GM21390 (cell line): ENCODE data around the gene MACROD2.
A peak's percentile ranks its signal among the peaks of the same experiment; 100 is the strongest.

Experiments used
- ATAC-seq: cut with Tn5 transposase; IDR thresholded peaks from one replicate; pipeline ENCODE4 v1.9.1; 2021; ENCODE audit not compliant: unreplicated experiment

MACROD2 gene

DNA sequence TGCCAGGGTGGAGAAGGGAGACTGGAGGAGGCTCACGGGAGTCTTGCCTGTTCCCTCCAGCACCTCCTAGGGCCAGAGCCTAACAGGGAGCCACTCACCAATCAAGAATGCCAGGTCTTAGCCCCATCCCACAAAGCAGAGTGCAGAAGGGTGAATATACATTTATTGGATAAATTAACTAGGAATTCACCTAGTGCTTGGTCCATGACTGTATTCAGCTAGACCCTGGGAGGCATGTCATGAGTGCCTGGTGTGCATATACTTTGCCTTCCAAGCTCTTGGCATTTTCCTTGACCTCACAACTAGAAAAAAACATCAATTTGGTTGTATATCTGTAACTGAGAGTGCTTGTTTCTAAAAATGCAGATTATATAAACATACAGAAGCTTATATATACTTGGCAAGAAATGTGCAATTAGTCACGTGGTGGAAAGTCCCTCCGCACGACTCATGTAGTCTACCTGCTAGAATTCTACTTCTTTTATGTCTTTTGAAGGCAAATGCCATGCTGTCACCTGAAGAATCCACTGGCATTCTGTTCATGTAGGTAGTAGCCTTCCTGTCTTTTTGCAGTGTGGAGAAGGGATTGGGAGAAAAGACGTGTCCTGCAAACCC is 1586.9 kb downstream of the MACROD2 start:
- no peak for ATAC-seq

DNA sequence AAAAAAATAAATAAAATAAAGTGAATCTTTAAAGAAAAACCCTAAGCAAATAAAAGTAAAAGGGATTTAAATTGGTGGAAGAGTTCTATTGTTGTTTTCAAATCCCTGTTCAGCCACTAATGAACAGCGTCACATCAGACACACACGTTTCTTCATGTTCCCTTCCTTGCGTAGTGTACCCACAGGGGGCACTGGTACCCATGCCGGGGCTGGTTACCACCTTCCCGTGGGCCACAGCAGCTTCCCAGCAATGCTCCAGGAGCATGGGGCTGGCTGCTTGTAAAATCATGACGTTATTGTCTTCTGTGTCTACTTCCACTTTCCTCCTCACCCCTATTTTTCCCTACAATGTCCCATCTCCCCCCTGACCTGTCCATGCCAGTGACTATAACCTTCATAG is 1589.2 kb downstream of the MACROD2 start:
- no peak for ATAC-seq

DNA sequence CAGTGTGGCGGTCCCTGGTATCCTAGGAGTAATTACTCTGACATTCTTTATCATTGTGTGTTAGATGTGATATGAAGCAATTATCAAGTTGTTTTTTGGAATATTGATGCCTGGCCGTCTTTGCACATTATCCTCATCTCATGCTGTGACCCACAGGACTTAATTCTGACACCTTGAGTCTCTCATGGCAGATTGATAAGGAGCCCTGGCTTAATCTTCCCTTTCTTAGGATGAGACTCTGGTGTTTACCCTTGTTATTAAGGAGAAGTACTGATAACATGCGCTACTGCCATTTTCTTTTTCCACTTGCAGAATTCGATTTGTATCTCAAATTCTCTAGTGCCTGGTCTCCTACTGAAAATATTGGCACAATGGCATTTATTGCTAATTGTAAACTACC is 1597.8 kb downstream of the MACROD2 start:
- ATAC-seq: no peak

DNA sequence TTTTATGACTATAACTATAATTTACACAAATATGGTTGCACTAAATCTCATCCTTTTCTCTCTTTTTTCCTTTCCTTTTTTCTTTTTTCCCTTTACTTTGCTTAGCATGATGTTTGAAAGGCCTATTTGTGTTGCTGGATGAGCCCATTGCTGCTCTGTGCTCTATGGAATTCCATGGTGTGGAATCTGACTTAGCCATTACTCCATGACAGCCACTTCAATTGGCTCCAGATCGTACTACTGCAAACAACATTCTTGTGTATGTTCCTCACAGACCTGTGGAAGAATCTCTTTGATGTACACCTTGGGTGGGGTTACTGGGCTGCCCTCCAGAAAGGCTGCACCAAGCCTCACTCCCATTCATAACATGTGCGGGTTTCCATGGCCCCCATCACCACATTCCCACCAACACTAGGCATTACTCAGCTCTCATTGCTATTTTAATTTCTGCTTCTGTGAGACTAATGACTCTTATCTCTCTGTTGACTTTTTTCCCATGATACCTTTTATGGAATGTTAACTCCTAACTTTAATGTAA is 1598.9 kb downstream of the MACROD2 start:
- no peak for ATAC-seq

DNA sequence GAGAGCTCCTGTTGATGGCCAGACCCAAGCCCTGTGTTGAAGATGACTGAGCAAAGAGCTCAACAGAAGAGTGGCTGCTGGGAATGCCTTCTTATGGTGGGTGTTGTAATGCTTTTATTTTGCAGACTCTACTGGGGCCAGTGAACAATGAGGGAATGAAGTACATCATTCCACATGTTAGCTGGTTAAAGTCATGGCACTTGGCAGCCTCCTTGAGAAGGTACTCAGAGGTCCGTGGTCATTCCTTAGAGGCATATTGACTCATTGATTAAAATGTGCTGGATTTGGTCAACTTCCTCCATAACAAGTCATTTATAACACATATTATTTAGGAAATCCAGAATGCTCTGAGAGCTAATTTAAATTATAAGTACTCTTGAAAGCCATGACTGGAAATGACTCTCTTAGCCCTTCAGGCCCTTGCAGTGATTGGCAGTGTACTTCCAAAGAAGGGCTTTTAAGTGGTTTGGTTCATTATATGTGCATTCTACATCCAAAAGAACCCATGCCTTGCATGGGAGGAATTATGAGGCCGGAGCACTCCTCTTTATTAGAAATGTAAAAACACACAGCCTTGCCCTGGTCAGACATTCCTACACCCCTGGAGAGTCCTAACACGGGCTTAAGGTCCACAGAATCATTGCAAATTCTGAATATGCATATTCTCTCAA is 1601.0 kb downstream of the MACROD2 start:
- ATAC-seq: no peak

DNA sequence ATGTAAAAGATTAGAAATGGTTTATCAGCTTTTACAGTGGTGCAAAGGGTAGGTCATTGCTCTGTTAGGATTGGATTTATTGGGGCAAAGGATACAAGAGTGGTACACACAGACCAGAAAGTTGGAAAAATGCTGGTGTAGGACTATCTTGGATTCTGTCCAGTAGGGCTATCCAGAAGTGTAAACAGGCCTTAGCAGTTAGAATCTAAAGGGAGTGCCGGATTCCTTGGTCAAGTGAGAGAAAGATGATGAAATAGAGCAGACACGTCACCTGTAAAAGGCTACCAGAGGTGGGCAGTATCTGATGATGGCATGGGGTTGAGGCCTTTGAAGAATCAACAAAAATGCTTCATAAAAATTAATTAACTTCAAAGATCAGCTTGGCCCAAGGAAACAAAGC is 1602.0 kb downstream of the MACROD2 start:
- no peak for ATAC-seq

DNA sequence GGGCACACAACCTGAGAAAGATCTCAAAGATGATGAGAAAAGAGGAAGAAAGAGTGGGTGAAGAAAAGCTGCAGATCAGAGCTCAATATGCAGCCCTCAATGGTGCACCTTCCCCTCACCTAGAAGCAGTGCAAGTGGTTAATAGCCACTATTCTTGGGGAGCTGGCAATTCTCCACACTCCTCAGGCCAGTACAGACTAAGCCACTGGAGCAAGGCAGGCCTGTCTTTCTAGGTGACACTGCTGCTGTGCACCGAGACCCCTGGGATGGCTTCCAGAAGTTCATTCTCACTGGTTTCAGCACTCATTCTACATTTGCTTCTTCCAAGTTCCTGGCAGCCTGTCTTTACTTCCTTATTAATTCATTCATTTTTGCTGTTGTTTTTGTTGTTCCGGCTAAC is 1604.6 kb downstream of the MACROD2 start:
- ATAC-seq: no peak

DNA sequence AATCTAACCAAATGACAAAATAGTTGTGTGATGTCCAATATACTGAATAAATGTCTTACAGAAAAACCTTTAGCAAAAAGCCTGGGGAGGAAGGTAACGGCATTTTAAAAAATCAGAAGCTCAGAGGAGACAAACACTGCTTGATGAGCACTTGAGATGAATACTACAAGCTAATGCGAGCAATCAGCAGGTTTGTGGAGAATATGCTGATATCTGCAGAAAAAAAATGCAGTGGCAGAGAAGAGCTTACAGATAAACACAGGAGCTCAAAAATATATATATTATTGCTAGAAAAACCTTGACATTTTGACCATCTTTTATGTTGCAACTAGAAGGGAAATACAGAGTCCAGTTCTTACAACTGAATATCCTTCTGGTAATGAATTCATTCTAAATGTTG is 1605.2 kb downstream of the MACROD2 start:
- no peak for ATAC-seq

DNA sequence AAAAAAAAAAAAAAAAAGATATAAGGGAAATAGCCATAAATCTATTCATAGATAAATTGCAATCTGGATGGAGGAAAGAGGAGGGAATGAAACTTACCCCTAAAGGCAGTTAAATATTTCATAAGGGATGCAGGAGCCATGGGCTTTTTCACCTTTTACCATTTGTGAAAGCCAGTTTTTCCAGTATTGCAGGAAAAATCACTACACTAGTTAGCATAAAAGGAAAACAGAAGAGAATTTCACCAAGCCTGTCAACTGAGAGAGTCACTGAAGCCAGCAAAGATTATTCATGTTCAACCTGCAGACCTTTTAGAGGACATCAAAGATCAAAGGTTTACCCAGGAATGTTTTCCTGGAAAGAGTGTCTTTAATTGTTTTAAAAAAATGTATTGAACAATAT is 1608.2 kb downstream of the MACROD2 start:
- no peak for ATAC-seq

DNA sequence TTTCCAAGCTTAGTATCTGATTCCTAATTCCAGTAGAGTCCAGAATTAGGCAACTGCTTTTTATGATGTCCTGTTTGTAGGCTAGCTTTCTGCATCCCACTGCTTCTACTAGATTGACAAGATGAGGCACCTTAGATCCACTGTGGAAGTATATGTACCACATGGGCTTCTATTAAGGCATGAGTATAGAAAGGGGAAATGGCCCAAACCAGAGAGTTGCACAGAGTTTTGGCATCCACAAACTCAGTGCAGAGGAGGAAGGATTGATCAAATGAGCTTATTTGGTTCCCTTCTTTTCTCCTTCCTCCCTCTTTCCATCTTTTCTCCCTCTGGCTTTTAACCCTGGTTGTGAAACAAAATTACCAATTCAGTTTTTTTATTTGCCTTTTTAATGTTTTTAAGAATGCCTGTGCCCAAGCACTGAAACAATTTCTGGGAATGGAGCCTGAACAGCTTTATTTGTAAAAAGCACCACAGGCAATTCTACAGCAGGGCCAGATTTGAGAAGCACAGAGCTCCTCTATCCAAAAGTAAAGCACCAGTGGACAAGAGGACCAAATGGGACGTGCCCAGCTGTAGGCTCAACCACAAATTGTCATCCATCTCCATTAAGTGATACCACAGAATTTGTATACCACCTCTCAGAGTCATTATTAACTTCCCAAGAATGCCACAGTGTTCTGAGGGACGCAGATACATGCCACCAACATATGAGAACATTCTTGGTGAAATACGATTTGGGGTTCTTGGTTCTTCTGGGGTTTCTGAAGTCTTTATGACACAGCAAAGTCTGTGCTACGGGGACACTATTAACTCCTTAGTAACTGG is 1608.9 kb downstream of the MACROD2 start:
- ATAC-seq: no peak

DNA sequence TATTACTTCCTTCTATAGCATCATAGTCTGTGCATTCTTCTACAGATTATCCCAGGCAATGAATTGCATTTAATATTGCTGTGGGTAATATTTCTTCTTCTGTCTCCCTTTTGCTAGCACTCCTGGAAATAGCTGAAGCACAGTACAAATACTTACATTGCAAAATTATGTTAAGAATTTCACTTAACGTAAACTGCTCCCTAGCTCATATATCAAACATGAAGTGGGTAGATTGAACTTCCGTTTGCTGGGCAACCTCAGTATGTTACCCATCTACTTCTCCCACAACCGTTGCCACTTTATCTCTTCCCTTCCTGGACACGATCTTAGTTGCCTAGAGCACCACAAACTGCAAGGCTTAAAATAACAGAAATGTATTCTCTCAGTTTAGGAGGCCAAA is 1614.6 kb downstream of the MACROD2 start:
- ATAC-seq: no peak

DNA sequence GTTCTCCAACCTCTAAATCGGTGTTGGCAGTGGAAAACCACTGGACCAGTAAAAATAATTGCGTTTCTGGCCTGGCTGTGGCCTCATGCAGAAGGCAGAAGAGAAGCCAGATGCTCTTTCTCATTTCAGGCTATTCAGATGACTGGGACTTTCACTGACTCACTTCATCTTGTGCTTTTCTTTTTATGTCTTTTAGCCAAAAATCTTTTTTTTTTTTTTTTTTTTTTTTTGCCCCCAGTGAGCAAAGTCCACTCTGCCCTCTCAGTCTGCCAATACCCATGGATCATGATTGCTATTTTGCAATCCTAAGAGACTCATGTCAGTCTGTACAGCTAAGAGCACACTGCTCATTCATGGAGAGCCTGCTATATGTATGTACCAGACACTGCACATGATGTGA is 1615.5 kb downstream of the MACROD2 start:
- peak; percentile 40 for ATAC-seq

DNA sequence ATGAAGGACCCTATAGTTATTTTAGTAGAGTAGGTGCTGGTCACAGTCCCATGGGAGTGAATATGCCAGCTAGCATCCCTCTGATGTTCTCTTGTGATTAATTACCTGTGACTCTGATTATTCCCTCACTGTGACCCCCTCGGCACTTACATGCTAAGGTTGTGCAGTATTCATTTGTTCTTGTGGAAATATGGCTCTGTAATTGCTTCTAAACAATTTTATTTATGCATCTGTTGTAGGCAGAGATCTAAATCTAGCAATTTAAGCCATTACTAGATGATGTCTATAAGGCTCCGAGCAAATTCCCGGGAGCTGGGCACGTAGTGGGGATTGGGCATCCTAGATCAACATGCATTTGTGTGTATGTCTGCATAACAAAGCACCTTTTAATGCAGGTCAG is 1616.2 kb downstream of the MACROD2 start:
- no peak for ATAC-seq

DNA sequence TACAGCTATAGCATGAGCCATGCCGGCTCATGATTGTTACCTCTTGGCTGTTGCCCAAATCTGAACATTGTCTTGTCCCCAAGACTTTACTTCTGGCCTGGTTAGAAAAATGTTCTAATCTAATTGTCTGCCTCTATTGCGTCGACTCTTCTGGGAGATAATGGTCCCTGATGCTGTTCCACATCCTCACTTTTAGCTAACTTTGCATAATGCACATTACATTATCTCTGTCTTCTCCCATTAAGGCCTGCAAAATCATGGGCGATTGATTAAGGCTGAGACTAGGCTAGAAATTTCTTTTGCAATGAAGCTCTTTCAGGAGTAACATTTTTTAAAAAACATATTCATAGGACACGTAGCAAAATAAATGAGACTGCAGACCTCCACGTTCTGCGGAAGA is 1616.9 kb downstream of the MACROD2 start:
- ATAC-seq: no peak

DNA sequence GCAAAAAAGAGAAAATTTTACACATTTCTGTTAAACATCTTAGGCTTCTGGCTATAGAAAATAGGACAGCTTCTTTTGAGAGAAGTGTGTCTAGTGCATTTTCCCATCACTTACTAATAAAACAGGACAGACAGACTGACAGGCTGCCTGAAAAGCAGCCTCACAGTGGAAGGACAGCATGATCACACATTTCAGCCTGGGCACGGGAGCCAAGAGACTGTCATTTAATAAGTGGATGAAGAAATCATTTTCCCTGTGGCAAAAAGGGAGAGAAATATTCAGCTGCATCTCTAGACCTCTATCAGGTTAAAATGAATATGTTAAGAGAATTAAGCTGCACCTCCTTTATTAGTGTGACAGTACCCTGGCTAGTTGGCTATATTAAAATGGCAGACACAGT is 1617.5 kb downstream of the MACROD2 start:
- ATAC-seq: no peak

DNA sequence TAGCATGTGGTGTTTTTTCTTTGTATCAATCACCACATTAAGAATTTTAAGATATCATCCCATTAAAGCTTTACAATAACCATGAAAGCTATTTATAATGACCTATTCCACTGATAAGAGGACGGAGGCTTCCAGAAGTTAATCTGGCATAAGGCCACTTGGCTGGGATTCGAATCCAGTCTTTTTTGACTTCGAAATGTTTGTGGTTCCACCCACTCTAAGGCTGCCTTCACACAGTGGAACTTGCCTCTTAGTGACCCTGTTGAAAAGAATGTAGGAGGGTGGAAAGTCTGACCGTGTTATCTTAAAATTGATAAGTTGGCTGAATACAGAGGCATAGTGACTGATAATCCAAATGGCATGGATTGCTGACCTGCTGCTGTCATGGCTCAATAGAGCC is 1618.2 kb downstream of the MACROD2 start:
- ATAC-seq: no peak

DNA sequence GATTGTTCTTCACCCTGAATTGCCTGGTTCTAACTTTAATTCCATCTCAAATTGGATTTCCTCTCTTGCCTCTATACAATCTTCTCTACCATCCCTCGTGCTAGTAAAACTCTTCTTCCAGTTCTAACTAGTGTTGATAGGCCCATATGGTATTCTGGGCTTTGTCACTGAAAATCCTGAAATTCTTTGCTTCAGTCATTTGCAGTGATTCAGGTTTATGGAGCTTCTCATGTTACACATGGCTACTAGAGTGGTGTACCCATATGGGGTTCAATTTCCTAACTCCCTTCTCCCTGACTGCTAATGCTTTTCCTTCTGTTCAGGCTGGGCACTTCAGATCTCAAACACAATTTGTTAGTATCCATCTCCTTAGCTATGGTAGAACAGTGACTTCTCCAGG is 1621.3 kb downstream of the MACROD2 start:
- no peak for ATAC-seq

DNA sequence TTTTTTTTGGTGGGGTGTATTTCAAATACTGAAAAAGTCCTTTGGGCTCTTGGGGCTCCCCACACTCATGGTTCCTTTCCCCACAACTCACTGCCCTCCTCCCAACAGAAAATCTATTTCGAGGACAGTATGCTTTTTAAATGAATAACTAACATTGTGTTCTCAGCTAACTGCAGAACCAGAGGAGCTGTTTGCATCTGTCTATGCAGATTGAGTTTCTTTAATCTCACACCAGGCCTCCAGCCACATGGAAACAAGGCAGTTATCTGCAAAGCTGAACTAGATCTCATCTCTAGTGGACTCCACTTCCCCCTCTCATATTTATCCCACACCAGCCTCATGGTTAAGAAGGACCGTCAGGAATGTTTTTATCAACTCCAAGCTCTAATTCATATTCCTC is 1622.8 kb downstream of the MACROD2 start:
- no peak for ATAC-seq

DNA sequence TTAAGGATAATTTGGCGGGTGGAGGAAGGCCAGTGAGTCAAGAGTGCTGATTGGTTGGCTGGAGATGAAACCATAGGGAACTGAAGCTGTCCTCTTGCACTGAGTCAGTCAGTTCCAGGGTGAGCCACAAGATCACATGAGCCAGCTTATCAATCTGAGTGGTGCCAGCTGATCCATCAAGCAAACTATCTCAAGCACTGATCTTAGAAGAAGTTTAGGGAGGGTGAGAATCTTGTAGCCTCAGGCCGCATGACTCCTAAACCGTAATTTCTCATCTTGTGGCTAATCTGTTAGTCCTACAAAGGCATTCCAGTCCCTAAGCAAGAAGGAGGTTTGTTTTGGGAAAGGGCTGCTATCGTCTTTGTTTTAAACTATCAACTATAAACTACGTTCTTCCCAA is 1623.6 kb downstream of the MACROD2 start:
- ATAC-seq: no peak

DNA sequence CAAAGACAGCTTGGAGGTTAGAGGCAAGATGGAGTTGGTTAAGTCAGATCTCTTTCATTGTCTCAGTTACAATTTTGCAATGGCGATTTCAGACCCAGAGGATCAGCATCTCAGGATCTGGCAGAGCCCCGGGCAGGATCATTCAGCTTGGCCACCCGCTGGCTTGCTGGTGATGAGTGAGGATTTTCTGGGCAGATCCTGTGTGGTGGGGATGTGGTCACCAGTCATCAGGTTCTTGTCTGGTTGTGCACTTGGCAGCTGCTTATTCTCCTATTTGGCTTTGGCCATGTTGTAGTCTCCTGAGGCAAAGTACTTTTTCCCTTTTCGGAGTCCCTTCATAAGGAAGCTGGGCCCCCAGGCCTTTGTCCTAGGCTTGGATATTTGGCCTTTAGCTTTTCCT is 1624.0 kb downstream of the MACROD2 start:
- no peak for ATAC-seq

DNA sequence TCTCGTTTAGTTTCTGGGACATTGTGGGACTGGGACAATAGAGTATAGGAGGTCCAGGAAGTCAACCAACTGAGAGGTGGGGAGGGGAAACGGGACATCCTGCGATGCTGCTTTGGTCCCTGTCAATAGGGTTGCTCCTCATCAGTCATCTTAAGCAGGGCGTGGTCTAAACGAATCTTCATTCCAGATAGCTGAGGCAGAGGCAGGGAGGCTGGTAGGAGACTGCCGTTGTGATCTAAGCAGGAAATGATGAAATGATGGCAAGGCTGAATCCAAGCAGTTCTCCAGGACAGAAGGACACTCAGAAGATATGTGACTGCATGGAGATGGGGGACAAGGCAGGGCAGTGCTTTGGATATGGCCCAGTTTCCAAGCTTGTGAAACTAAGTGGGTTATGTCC is 1624.5 kb downstream of the MACROD2 start:
- ATAC-seq: no peak

DNA sequence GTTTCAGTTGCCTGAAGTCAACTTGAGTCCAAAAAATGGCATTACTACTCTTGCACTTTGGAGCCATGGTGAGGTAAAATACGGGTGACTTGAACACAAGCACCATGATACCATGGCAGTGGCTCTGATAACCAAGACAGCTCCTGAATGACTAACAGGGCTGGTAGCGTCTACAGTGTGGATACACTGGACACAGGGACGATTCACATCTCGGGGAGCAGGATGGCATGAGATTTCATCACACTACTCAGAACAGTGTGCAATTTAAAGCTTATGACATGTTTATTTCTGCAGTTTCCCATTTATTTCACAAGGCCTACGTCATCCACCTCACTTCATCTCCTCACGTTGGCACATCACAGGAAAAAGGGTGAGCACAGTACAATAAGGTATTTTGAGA is 1627.1 kb downstream of the MACROD2 start:
- no peak for ATAC-seq
